ENCODE measurements around the gene HOXA11.

The HOXA11 gene

DNA sequence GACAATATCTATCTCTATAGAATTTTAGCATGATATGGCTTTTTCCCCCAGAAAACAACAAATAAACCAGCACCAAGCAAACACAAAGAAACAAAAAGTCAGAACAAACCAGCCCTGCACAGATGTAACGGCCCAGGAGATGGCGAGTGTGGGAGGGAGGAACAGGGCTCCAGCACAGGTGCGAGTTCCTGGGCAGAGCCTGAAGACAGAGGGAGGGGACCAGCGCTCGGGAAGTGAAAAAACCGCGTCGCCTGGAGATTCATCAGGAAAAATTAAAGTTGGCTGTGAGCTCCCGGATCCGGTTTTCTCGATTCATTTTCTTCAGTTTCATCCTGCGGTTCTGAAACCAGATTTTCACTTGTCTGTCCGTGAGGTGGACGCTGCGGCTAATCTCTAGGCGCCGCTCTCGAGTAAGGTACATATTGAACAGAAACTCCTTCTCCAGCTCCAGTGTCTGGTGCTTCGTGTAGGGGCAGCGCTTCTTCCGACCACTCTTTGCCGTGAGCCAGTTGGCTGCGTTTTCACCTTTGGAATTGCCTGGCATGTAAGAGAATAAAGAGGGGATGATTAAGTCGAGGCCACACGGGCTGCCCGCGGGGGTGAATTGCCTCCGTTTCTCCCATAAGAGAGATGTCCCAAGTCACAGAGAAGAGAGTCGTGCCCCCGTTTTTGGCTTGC lies 13.3 kb downstream of the HOXA11 start:
- under 1% methylated on average over 30 of the region's 30 CpGs for WGBS (ENCODE audit: insufficient coverage)
- Histone ChIP-seq H3K27me3 (replicated peaks in 2 of 5; ENCODE audit: control insufficient read depth in 4 of 5, insufficient read depth in 5 of 5, low read length in 4 of 5) (peaks cover 0 to 2% (median 0%) of the 10 kb centered on the region in 5 experiments), H3K36me3 (ENCODE audit: control insufficient read depth in 4 of 4, insufficient read depth in 4 of 4, low read length in 3 of 4) (peaks cover 0 to 34% (median 4%) of the 10 kb centered on the region in 4 experiments), H3K4me1 (ENCODE audit: control extremely low read depth in 1 of 4, control insufficient read depth in 4 of 4, insufficient read depth in 4 of 4, low read length in 3 of 4) (peaks cover 9 to 60% (median 38%) of the 10 kb centered on the region in 4 experiments), H3K27ac (ENCODE audit: insufficient read depth in 1 of 2, low read depth in 1 of 2, low read length in 2 of 2, poor library complexity in 1 of 2, severe bottlenecking in 2 of 2) (peak overlapping the region; percentile 92 to 96), H3K4me3 (ENCODE audit: control insufficient read depth in 1 of 7, extremely low read depth in 1 of 7, insufficient read depth in 4 of 7, low read depth in 2 of 7, low read length in 6 of 7) (peak overlapping the region; percentile 78 to 100 (median 85)), H3K9me3 (ENCODE audit: control extremely low read depth in 1 of 5, control insufficient read depth in 4 of 5, insufficient read depth in 2 of 5, low read depth in 1 of 5, low read length in 4 of 5) (no peaks in the 10 kb centered on the region)
- ChIA-PET POLR2A (interaction anchor here (0.9 to 2.7 kb wide), 4 partner anchors 10 to 19 kb away, joined by 3 to 17 read pairs (median 4); partner anchors contain the start of gene HOXA3), CTCF (interaction anchor here (0.8 to 11.1 kb wide), 6 partner anchors 8 to 21 kb away, joined by 3 to 84 read pairs (median 14); partner anchors contain the start of gene HOXA7)
- DNase-seq, result peak in 1 of 3 donors; percentile 60

DNA sequence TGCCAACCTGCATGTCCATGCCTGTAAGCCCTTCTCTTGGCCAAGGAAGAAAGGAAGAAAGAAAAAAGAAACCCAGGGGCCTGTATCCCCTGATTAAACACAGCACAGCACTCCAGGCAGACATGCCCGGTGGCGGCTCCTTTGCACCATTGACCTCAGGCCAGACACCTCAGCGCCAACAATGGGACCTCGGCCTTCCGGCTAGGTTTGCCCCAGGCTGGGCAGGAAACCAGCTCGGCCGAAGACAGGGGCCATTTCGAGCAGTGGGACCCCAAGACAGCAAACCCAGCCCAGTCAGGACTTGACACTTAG lies 13.8 kb downstream of the HOXA11 start:
- ChIA-PET POLR2A (interaction anchor here (0.9 to 2.7 kb wide), 4 partner anchors 9 to 19 kb away, joined by 3 to 17 read pairs (median 4); partner anchors contain the start of gene HOXA3), CTCF (interaction anchor here (0.8 to 11.1 kb wide), 5 partner anchors 8 to 21 kb away, joined by 3 to 84 read pairs (median 19); partner anchors contain the start of gene HOXA7)
- no CpG with 5 or more reads among the region's 8 CpGs for WGBS (ENCODE audit: insufficient coverage)
- H3K4me1 ChIP-seq (ENCODE audit: control extremely low read depth in 1 of 4, control insufficient read depth in 4 of 4, insufficient read depth in 4 of 4, low read length in 3 of 4), result peaks cover 9 to 64% (median 43%) of the 10 kb centered on the region in 4 experiments
- no peak for DNase-seq
- peak overlapping the region; percentile 78 to 100 (median 85) for H3K4me3 ChIP-seq (ENCODE audit: control insufficient read depth in 1 of 7, extremely low read depth in 1 of 7, insufficient read depth in 4 of 7, low read depth in 2 of 7, low read length in 6 of 7)
- peak overlapping the region; percentile 92 to 96 for H3K27ac ChIP-seq (ENCODE audit: insufficient read depth in 1 of 2, low read depth in 1 of 2, low read length in 2 of 2, poor library complexity in 1 of 2, severe bottlenecking in 2 of 2)
- no peaks in the 10 kb centered on the region for H3K9me3 ChIP-seq (ENCODE audit: control extremely low read depth in 1 of 5, control insufficient read depth in 4 of 5, insufficient read depth in 2 of 5, low read depth in 1 of 5, low read length in 4 of 5)
- peaks cover 0 to 34% (median 4%) of the 10 kb centered on the region in 4 experiments for H3K36me3 ChIP-seq (ENCODE audit: control insufficient read depth in 4 of 4, insufficient read depth in 4 of 4, low read length in 3 of 4)
- H3K27me3 ChIP-seq (replicated peaks in 2 of 5; ENCODE audit: control insufficient read depth in 4 of 5, insufficient read depth in 5 of 5, low read length in 4 of 5), result peaks cover 0 to 2% (median 0%) of the 10 kb centered on the region in 5 experiments

DNA sequence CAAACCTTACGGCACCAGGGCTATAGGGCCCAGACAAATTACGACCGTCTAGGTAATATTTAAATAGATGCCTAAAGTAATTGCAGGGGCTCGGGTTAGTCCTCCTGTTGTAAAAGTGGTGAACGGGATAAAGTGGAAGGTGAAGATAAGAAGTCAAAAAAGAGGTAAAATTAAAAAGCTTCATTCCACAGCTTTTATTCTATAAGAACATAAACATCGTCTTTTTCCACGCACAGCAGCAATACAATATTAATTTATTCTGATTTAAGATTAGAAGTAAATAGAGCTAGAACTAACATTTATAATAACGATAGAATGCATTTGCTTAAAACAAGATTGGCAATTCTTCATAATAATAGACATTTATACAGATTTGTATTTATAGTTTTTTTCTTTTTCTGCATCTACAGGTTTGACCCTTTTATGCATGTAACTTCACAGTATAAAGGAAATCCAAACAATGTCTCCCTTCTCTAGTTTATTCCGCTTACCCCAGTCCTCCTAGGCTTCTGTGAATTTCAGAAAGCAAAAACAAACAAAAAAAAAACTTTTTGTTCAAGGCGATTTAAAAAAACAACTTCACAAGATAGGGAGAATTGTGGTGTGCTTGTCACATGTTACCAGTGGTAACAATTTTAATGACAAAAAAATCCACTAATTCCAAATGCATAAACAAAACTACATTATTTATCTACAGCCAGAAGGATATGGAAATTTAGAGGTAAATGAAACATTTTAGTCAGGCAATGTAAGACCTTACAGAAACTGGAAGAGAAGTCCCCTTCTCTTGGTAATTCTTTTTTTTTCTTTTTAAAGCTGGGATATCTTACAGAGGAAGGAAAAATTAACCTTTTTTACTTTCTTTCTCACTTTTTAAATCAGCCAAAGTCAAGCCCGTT lies 14.4 kb downstream of the HOXA11 start:
- H3K4me1 ChIP-seq (ENCODE audit: control extremely low read depth in 1 of 4, control insufficient read depth in 4 of 4, insufficient read depth in 4 of 4, low read length in 3 of 4), result peaks cover 9 to 71% (median 49%) of the 10 kb centered on the region in 4 experiments
- WGBS (ENCODE audit: insufficient coverage), result 0% methylated on average over 1 of the region's 11 CpGs
- POLR2A ChIA-PET, result interaction anchor here (0.7 to 2.4 kb wide), 5 partner anchors 10 to 20 kb away, joined by 3 to 6 read pairs (median 3); partner anchors contain the start of gene HOXA3

GRCh38 chr7:27169658-27170425 lies 15.2 kb downstream of the HOXA11 start:
- Histone ChIP-seq H3K4me3 (ENCODE audit: control insufficient read depth in 1 of 7, extremely low read depth in 1 of 7, insufficient read depth in 4 of 7, low read depth in 2 of 7, low read length in 6 of 7) (peak overlapping the region; percentile 28 to 100 (median 87)), H3K9me3 (ENCODE audit: control extremely low read depth in 1 of 5, control insufficient read depth in 4 of 5, insufficient read depth in 2 of 5, low read depth in 1 of 5, low read length in 4 of 5) (no peaks in the 10 kb centered on the region), H3K4me1 (ENCODE audit: control extremely low read depth in 1 of 4, control insufficient read depth in 4 of 4, insufficient read depth in 4 of 4, low read length in 3 of 4) (peaks cover 9 to 69% (median 51%) of the 10 kb centered on the region in 4 experiments), H3K36me3 (ENCODE audit: control insufficient read depth in 4 of 4, insufficient read depth in 4 of 4, low read length in 3 of 4) (peaks cover 0 to 37% (median 4%) of the 10 kb centered on the region in 4 experiments), H3K27ac (ENCODE audit: insufficient read depth in 1 of 2, low read depth in 1 of 2, low read length in 2 of 2, poor library complexity in 1 of 2, severe bottlenecking in 2 of 2) (peak overlapping the region; percentile 92 to 96), H3K27me3 (replicated peaks in 2 of 5; ENCODE audit: control insufficient read depth in 4 of 5, insufficient read depth in 5 of 5, low read length in 4 of 5) (no peaks in the 10 kb centered on the region)
- WGBS (ENCODE audit: insufficient coverage), result 0% methylated on average over 30 of the region's 46 CpGs
- ChIA-PET POLR2A (interaction anchor here (0.7 to 2.4 kb wide), 5 partner anchors 9 to 969 kb away, joined by 3 to 6 read pairs (median 4); partner anchors contain the start of genes CBX3 and HNRNPA2B1), CTCF (interaction anchor here (0.8 to 11.1 kb wide), 11 partner anchors 7 to 800 kb away, joined by 3 to 84 read pairs (median 4); partner anchors contain the start of gene HOXA7)
- DNase-seq, result peak in 2 of 3 donors; percentile 63 to 73

More for the DNA sequence above, 14.4 kb downstream of the HOXA11 start:
- Histone ChIP-seq H3K9me3 (ENCODE audit: control extremely low read depth in 1 of 5, control insufficient read depth in 4 of 5, insufficient read depth in 2 of 5, low read depth in 1 of 5, low read length in 4 of 5) (no peaks in the 10 kb centered on the region), H3K4me3 (ENCODE audit: control insufficient read depth in 1 of 7, extremely low read depth in 1 of 7, insufficient read depth in 4 of 7, low read depth in 2 of 7, low read length in 6 of 7) (peak overlapping the region in 6 of 7 experiments; percentile 78 to 100 (median 90)), H3K36me3 (ENCODE audit: control insufficient read depth in 4 of 4, insufficient read depth in 4 of 4, low read length in 3 of 4) (peaks cover 0 to 34% (median 4%) of the 10 kb centered on the region in 4 experiments), H3K27ac (ENCODE audit: insufficient read depth in 1 of 2, low read depth in 1 of 2, low read length in 2 of 2, poor library complexity in 1 of 2, severe bottlenecking in 2 of 2) (peak overlapping the region; percentile 92 to 96), H3K27me3 (replicated peaks in 2 of 5; ENCODE audit: control insufficient read depth in 4 of 5, insufficient read depth in 5 of 5, low read length in 4 of 5) (peaks cover 0 to under 1% (median 0%) of the 10 kb centered on the region in 5 experiments)
- CTCF ChIA-PET, result interaction anchor here (0.8 to 11.1 kb wide), 10 partner anchors 8 to 801 kb away, joined by 3 to 84 read pairs (median 4); partner anchors contain the start of gene HOXA7
- DNase-seq, result peak in 1 of 3 donors; percentile 15

- H3K27ac ChIP-seq (ENCODE audit: insufficient read depth in 1 of 2, low read depth in 1 of 2, low read length in 2 of 2, poor library complexity in 1 of 2, severe bottlenecking in 2 of 2), result peak overlapping the region; percentile 92 to 96
- ChIA-PET CTCF (interaction anchor here (0.6 to 2.2 kb wide), 18 partner anchors 8 to 1043 kb away, joined by 3 to 15 read pairs (median 4); partner anchors contain the start of genes HOXA11, HOXA3 and HOXA7), POLR2A (interaction anchor here (0.5 to 1.7 kb wide), 9 partner anchors 9 to 796 kb away, joined by 3 to 9 read pairs (median 3); partner anchors contain the start of gene HOXA3)
- 0% methylated on average over 16 of the region's 25 CpGs for WGBS (ENCODE audit: insufficient coverage)
- no peaks in the 10 kb centered on the region for H3K9me3 ChIP-seq (ENCODE audit: control extremely low read depth in 1 of 5, control insufficient read depth in 4 of 5, insufficient read depth in 2 of 5, low read depth in 1 of 5, low read length in 4 of 5)
- H3K36me3 ChIP-seq (ENCODE audit: control insufficient read depth in 4 of 4, insufficient read depth in 4 of 4, low read length in 3 of 4), result peaks cover 0 to 51% (median 11%) of the 10 kb centered on the region in 4 experiments
- peak overlapping the region; percentile 28 to 100 (median 87) for H3K4me3 ChIP-seq (ENCODE audit: control insufficient read depth in 1 of 7, extremely low read depth in 1 of 7, insufficient read depth in 4 of 7, low read depth in 2 of 7, low read length in 6 of 7)
- H3K27me3 ChIP-seq (replicated peaks in 2 of 5; ENCODE audit: control insufficient read depth in 4 of 5, insufficient read depth in 5 of 5, low read length in 4 of 5), result no peaks in the 10 kb centered on the region
- peak; percentile 89 to 96 (median 93) for DNase-seq
- peaks cover 9 to 73% (median 48%) of the 10 kb centered on the region in 4 experiments for H3K4me1 ChIP-seq (ENCODE audit: control extremely low read depth in 1 of 4, control insufficient read depth in 4 of 4, insufficient read depth in 4 of 4, low read length in 3 of 4)
Measured at GRCh38 chr7:27168265-27168947, 16.6 kb downstream of the HOXA11 start.
